Astrocyte (in vitro differentiated cells and primary cell): ENCODE measurements around the gene PPTC7. TPM values are rescaled to one million over a fixed set of nuclear protein-coding genes. Genes with fewer than 3 reads are reported as not detected.
"Not testable (repeated sequence)": the region's sequence is repeated elsewhere in the genome, so short reads cannot be mapped to it uniquely, and the experiment has no call there.

Experiments used
- DNase-seq: peaks from one replicate; pipeline ENCODE4 v3.0.0-alpha.2; 2010; ENCODE audit warnings: low read depth
- FAIRE-seq: peaks from 2 replicates; lab custom pipeline; 2011; peaks lifted over from hg19 to GRCh38; lab: Jason Lieb, UNC
- H2AFZ ChIP-seq: 2 replicates; pipeline ENCODE4 v1.6.0; 2012; ENCODE audit warnings: low read depth, low read length, inconsistent platforms
- H3K27ac ChIP-seq: 2 replicates; pipeline ENCODE4 v1.5.1; 2011; ENCODE audit warnings: low read depth, low read length, inconsistent platforms
- H3K27me3 ChIP-seq: 2 replicates; pipeline ENCODE4 v1.6.0; 2011; ENCODE audit warnings: low read length, inconsistent platforms; ENCODE audit not compliant: insufficient read depth
- H3K36me3 ChIP-seq: 2 replicates; pipeline ENCODE4 v1.5.1; 2011; ENCODE audit warnings: low read length, inconsistent platforms; ENCODE audit not compliant: insufficient read depth
- H3K4me1 ChIP-seq: 2 replicates; pipeline ENCODE4 v1.5.1; 2011; ENCODE audit warnings: low read length, inconsistent platforms; ENCODE audit not compliant: insufficient read depth
- H3K4me2 ChIP-seq: 2 replicates; pipeline ENCODE4 v1.6.0; 2012; ENCODE audit warnings: low read length, inconsistent platforms
- H3K4me3 ChIP-seq: 2 replicates; pipeline ENCODE4 v1.5.1; 2011; ENCODE audit warnings: low read depth, mild to moderate bottlenecking, low read length, inconsistent platforms; ENCODE audit not compliant: insufficient read depth
- H3K79me2 ChIP-seq: 2 replicates; pipeline ENCODE4 v1.6.0; 2012; ENCODE audit warnings: mild to moderate bottlenecking, low read length, inconsistent platforms; ENCODE audit not compliant: insufficient read depth
- H3K9ac ChIP-seq: 2 replicates; pipeline ENCODE4 v1.6.0; 2012; ENCODE audit warnings: mild to moderate bottlenecking, low read length, inconsistent platforms
- H3K9me3 ChIP-seq: 2 replicates; pipeline ENCODE4 v1.5.1; 2012; ENCODE audit warnings: low read depth, mild to moderate bottlenecking, low read length, inconsistent platforms; ENCODE audit not compliant: insufficient read depth
- H4K20me1 ChIP-seq: 2 replicates; pipeline ENCODE4 v1.6.0; 2012; ENCODE audit warnings: low read length, inconsistent platforms; ENCODE audit not compliant: insufficient read depth
- H3K27ac Mint-ChIP-seq: one replicate; pipeline ENCODE4 v1.8.0; 2021; ENCODE audit warnings: mild to moderate bottlenecking, mixed read lengths; ENCODE audit not compliant: unreplicated experiment
- H3K27me3 Mint-ChIP-seq: one replicate; pipeline ENCODE4 v1.8.0; 2021; ENCODE audit warnings: low read depth, mixed read lengths; ENCODE audit not compliant: unreplicated experiment
- H3K36me3 Mint-ChIP-seq: one replicate; pipeline ENCODE4 v1.8.0; 2021; ENCODE audit warnings: low read depth, mixed read lengths; ENCODE audit not compliant: unreplicated experiment
- H3K4me1 Mint-ChIP-seq: one replicate; pipeline ENCODE4 v1.8.0; 2021; ENCODE audit warnings: low read depth, mixed read lengths; ENCODE audit not compliant: unreplicated experiment
- H3K4me3 Mint-ChIP-seq: one replicate; pipeline ENCODE4 v1.8.0; 2021; ENCODE audit warnings: mild to moderate bottlenecking, moderate library complexity, mixed read lengths; ENCODE audit not compliant: unreplicated experiment
- H3K9me3 Mint-ChIP-seq: one replicate; pipeline ENCODE4 v1.8.0; 2021; ENCODE audit warnings: mild to moderate bottlenecking, mixed read lengths; ENCODE audit not compliant: unreplicated experiment
- CTCF ChIP-seq: IDR thresholded peaks from 2 replicates; pipeline ENCODE4 v1.5.1; 2011; ENCODE audit warnings: low read depth, mild to moderate bottlenecking, inconsistent platforms, low read length, moderate library complexity; ENCODE audit not compliant: insufficient read depth
- EZH2 ChIP-seq: IDR thresholded peaks from 2 replicates; pipeline ENCODE4 v1.6.1; 2012; ENCODE audit warnings: mild to moderate bottlenecking, low read length, inconsistent platforms; ENCODE audit not compliant: insufficient read depth
- total RNA-seq: library from RNA; stranded (reverse); gene quantifications from 2 replicates; pipeline ENCODE4 v1.2.1, GENCODE V29; 2021

The PPTC7 gene
- total RNA-seq, 1 donor from 2014 or later, result 16.6 TPM

GRCh38 chr12:110546339-110546738 is 36.8 kb downstream of the PPTC7 start:
- Histone ChIP-seq H4K20me1 (peaks cover 42% of the 10 kb centered on the region), H3K27me3 (no peaks in the 10 kb centered on the region), H3K36me3 (peaks cover 4% of the 10 kb centered on the region), H3K79me2 (peaks cover under 1% of the 10 kb centered on the region), H3K27ac (peak overlapping the region; percentile 46), H3K4me2 (peak overlapping the region; percentile 48), H3K9ac (peak overlapping the region; percentile 15), H3K4me3 (no peak overlapping the region), H3K4me1 (peaks cover 17% of the 10 kb centered on the region), H2AFZ (no peak overlapping the region), H3K9me3 (no peaks in the 10 kb centered on the region)
- TF ChIP-seq CTCF, result no peak
- TF ChIP-seq EZH2, result no peak
- H3K4me1 Mint-ChIP-seq, result peaks cover 28% of the 10 kb centered on the region
- H3K27ac Mint-ChIP-seq, result peak overlapping the region; percentile 71
- FAIRE-seq, result no peak
- no peaks in the 10 kb centered on the region for H3K27me3 Mint-ChIP-seq
- DNase-seq, result peak; percentile 95
- H3K4me3 Mint-ChIP-seq, result no peak overlapping the region
- H3K36me3 Mint-ChIP-seq, result peaks cover 2% of the 10 kb centered on the region
- H3K9me3 Mint-ChIP-seq, result no peaks in the 10 kb centered on the region

- H3K4me2 ChIP-seq, result peak overlapping the region; percentile 48
- H3K27ac ChIP-seq, result peak overlapping the region; percentile 46
- H3K79me2 ChIP-seq, result no peaks in the 10 kb centered on the region
- TF ChIP-seq CTCF (no peak), EZH2 (no peak)
- FAIRE-seq, result no peak
- no peak for DNase-seq
- H3K9ac ChIP-seq, result peak overlapping the region; percentile 15
- no peak overlapping the region for H2AFZ ChIP-seq
- Mint-ChIP-seq H3K9me3 (no peaks in the 10 kb centered on the region), H3K4me1 (peaks cover 28% of the 10 kb centered on the region), H3K27ac (peak overlapping the region; percentile 71), H3K27me3 (no peaks in the 10 kb centered on the region), H3K4me3 (peak overlapping the region; percentile 23), H3K36me3 (peaks cover 2% of the 10 kb centered on the region)
- no peak overlapping the region for H3K4me3 ChIP-seq
- H3K27me3 ChIP-seq, result no peaks in the 10 kb centered on the region
- peaks cover 3% of the 10 kb centered on the region for H3K36me3 ChIP-seq
- H3K4me1 ChIP-seq, result peaks cover 17% of the 10 kb centered on the region
- peaks cover 42% of the 10 kb centered on the region for H4K20me1 ChIP-seq
- H3K9me3 ChIP-seq, result no peaks in the 10 kb centered on the region
Measured at GRCh38 chr12:110545812-110546211, 37.3 kb downstream of the PPTC7 start.

- FAIRE-seq, result not testable (repeated sequence)
- peak overlapping the region; percentile 48 for H3K4me2 ChIP-seq
Measured at GRCh38 chr12:110545259-110545658, 37.9 kb downstream of the PPTC7 start.

More at GRCh38 chr12:110545259-110545658, 37.9 kb downstream of the PPTC7 start:
- H3K4me3 ChIP-seq, H3K79me2 ChIP-seq, H2AFZ ChIP-seq, H3K36me3 Mint-ChIP-seq, H3K27me3 Mint-ChIP-seq, H3K9me3 ChIP-seq, H3K27me3 ChIP-seq, H3K9ac ChIP-seq, H3K36me3 ChIP-seq, H3K9me3 Mint-ChIP-seq: not testable (repeated sequence)
- Mint-ChIP-seq H3K4me3 (peak overlapping the region; percentile 23), H3K4me1 (peaks cover 28% of the 10 kb centered on the region), H3K27ac (peak overlapping the region; percentile 71)
- peak overlapping the region; percentile 46 for H3K27ac ChIP-seq
- H3K4me1 ChIP-seq, result peaks cover 17% of the 10 kb centered on the region
- H4K20me1 ChIP-seq, result peaks cover 42% of the 10 kb centered on the region
- DNase-seq, result peak; percentile 74
